Right lobe of liver (tissue), 4 donors: ENCODE data around the gene CBR4.

Experiments
- CTCF ChIP-seq, 4 donors: fragments of 200-600 bp in 3 of 4; fragments of 450-650 bp in 1 of 4; IDR thresholded peaks; one replicate each; pipeline versions ENCODE4 v1.5.1 to v1.8.0; 2016 to 2022; ENCODE audit warnings: antibody characterized with exemption in 4 of 4, mild to moderate bottlenecking in 2 of 4
- POLR2A ChIP-seq: fragments of 450-650 bp; IDR thresholded peaks from one replicate; pipeline ENCODE4 v1.6.1; 2017; ENCODE audit warnings: antibody characterized with exemption, mild to moderate bottlenecking
- donor health status: DM: no; HTN: no; CAD: no.
- donor health status: DM: no; HTN: no; CAD: no.
- donor health status: DM: no; HTN: yes; CAD: no.

GRCh38 chr4:168999809-169000208 lies 10.2 kb downstream of the CBR4 start:
- TF ChIP-seq CTCF (IDR thresholded peaks at IDR 0.05) (no peak), POLR2A (no peak)
